ENCODE measurements around the gene CYP2U1. TPM values are rescaled to one million over a fixed set of nuclear protein-coding genes. Genes with fewer than 3 reads are reported as not detected.

Gene CYP2U1
- polyA plus RNA-seq, 1 of the 3 experiments (the other 2 are of a cell fraction), result 2.0 TPM

DNA sequence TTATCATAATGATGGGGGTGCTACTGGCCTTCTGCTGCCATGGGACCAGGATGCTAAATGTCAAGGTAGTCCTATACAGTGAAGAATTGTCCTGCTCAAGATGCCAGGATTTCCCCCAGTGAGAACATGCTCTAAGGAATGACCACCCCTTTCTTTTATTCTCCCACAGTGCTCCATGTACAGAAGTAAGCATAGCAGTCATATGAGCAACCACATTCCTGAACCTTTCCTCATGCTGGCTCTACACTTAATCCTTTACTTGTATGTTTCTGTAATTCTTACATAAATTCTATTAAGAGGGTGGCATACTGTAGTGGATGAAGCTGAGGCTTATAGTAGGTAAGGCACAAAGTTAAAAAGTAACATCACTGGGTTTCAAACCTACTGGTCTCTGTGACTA is 20.2 kb downstream of the CYP2U1 start:
- ChIA-PET POLR2A (no interaction called here), CTCF (interaction anchor here (0.8 to 1.2 kb wide), 3 partner anchors 20 to 374 kb away, joined by 3 to 4 read pairs (median 3); partner anchors contain the start of gene CYP2U1)
- Histone ChIP-seq H4K20me1 (ENCODE audit: insufficient read depth) (no peaks in the 10 kb centered on the region), H3K27ac (ENCODE audit: low read depth in 2 of 2, low read length in 1 of 2) (peak overlapping the region in 1 of 2 experiments; percentile 57; a peak in 2 of 4 replicates), H3K4me1 (ENCODE audit: control insufficient read depth in 1 of 2, insufficient read depth in 2 of 2, low read depth in 1 of 2, low read length in 1 of 2) (no peaks in the 10 kb centered on the region), H3F3A (replicated peaks; ENCODE audit: insufficient read depth) (peaks cover 10% of the 10 kb centered on the region), H2AFZ (ENCODE audit: low read depth) (no peak overlapping the region), H3K27me3 (ENCODE audit: insufficient read depth) (no peaks in the 10 kb centered on the region), H3K4me2 (no peak overlapping the region), H3K36me3 (replicated peaks in 1 of 2; ENCODE audit: control insufficient read depth in 1 of 2, insufficient read depth in 2 of 2, low read length in 1 of 2) (peaks cover 6 to 9% of the 10 kb centered on the region in 2 experiments), H3K4me3 (ENCODE audit: low read depth in 2 of 2, low read length in 1 of 2) (no peak overlapping the region), H3K79me2 (ENCODE audit: insufficient read depth) (no peaks in the 10 kb centered on the region), H3K9ac (no peak overlapping the region), H3K9me2 (no peaks in the 10 kb centered on the region), H3K9me3 (no peaks in the 10 kb centered on the region)
- TF ChIP-seq SMC3 (IDR thresholded peaks at IDR 0.05; ENCODE audit: low read depth, low read length) (no peak), FOXM1 (IDR thresholded peaks at IDR 0.05; ENCODE audit: low read depth) (no peak), MXI1 (IDR thresholded peaks at IDR 0.05; ENCODE audit: low read depth, low read length) (no peak), YY1 (IDR thresholded peaks at IDR 0.05; ENCODE audit: low read depth) (no peak), JUND (IDR thresholded peaks at IDR 0.05) (no peak), CHD2 (IDR thresholded peaks at IDR 0.05; ENCODE audit: low read length, partially characterized antibody) (no peak), EZH2phosphoT487 (IDR thresholded peaks at IDR 0.05; ENCODE audit: borderline replicate concordance, low read depth) (no peak), TAF1 (IDR thresholded peaks at IDR 0.05; ENCODE audit: borderline replicate concordance, low read depth, low read length) (no peak), RFX5 (IDR thresholded peaks at IDR 0.05; ENCODE audit: low read length) (no peak), EP300 (IDR thresholded peaks at IDR 0.05; ENCODE audit: borderline replicate concordance in 1 of 2, low read depth in 1 of 2, low read length in 1 of 2) (no peak), RCOR1 (IDR thresholded peaks at IDR 0.05; ENCODE audit: low read length) (no peak), FOSL2 (IDR thresholded peaks at IDR 0.05; ENCODE audit: borderline replicate concordance, low read depth) (no peak; the same call in 1 of the 2 replicates), GATA2 (CRISPR knock-in tag; IDR thresholded peaks at IDR 0.05) (no peak)
- TF ChIP-seq, protein P1, sequence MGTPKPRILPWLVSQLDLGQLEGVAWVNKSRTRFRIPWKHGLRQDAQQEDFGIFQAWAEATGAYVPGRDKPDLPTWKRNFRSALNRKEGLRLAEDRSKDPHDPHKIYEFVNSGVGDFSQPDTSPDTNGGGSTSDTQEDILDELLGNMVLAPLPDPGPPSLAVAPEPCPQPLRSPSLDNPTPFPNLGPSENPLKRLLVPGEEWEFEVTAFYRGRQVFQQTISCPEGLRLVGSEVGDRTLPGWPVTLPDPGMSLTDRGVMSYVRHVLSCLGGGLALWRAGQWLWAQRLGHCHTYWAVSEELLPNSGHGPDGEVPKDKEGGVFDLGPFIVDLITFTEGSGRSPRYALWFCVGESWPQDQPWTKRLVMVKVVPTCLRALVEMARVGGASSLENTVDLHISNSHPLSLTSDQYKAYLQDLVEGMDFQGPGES (IDR thresholded peaks at IDR 0.05; ENCODE audit: low read depth, low read length), result no peak
- TF ChIP-seq, protein P2, sequence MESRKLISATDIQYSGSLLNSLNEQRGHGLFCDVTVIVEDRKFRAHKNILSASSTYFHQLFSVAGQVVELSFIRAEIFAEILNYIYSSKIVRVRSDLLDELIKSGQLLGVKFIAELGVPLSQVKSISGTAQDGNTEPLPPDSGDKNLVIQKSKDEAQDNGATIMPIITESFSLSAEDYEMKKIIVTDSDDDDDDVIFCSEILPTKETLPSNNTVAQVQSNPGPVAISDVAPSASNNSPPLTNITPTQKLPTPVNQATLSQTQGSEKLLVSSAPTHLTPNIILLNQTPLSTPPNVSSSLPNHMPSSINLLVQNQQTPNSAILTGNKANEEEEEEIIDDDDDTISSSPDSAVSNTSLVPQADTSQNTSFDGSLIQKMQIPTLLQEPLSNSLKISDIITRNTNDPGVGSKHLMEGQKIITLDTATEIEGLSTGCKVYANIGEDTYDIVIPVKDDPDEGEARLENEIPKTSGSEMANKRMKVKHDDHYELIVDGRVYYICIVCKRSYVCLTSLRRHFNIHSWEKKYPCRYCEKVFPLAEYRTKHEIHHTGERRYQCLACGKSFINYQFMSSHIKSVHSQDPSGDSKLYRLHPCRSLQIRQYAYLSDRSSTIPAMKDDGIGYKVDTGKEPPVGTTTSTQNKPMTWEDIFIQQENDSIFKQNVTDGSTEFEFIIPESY (IDR thresholded peaks at IDR 0.05; ENCODE audit: borderline replicate concordance, low read depth), result no peak
- TF ChIP-seq, protein P3, sequence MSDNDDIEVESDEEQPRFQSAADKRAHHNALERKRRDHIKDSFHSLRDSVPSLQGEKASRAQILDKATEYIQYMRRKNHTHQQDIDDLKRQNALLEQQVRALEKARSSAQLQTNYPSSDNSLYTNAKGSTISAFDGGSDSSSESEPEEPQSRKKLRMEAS (IDR thresholded peaks at IDR 0.05; ENCODE audit: low read depth), result no peak
- DNase-seq, result no peak
